Sigmoid colon (tissue), 7 donors: Measurements from ENCODE around the gene HIGD1A. TPM values are rescaled to one million over a fixed set of nuclear protein-coding genes. Genes with fewer than 3 reads are reported as not detected.

ENCODE experiments used
- DNase-seq: peaks from one replicate; pipeline ENCODE4 v3.0.0-alpha.2; 2019
- H3K27ac ChIP-seq, 4 donors: fragments of 200-600 bp; sonication (generic); one replicate each; pipeline ENCODE4 v1.5.1; 2016 to 2019; ENCODE audit warnings: mild to moderate bottlenecking in 1 of 4
- H3K27me3 ChIP-seq, 3 donors: fragments of 200-600 bp; sonication (generic); one replicate each; pipeline ENCODE4 v1.5.1; 2019; ENCODE audit warnings: mild to moderate bottlenecking in 1 of 3
- H3K36me3 ChIP-seq, 4 donors: fragments of 200-600 bp; sonication (generic); one replicate each; pipeline ENCODE4 v1.5.1; 2016 to 2019
- H3K4me1 ChIP-seq, 4 donors: fragments of 200-600 bp; sonication (generic); one replicate each; pipeline ENCODE4 v1.5.1; 2017 to 2019
- H3K4me3 ChIP-seq, 4 donors: fragments of 200-600 bp; sonication (generic); one replicate each; pipeline ENCODE4 v1.5.1; 2017 to 2019; ENCODE audit warnings: mild to moderate bottlenecking in 2 of 4, moderate library complexity in 1 of 4
- H3K9me3 ChIP-seq, 4 donors: fragments of 200-600 bp in 3 of 4; sonication (generic) in 3 of 4; one replicate each; pipeline versions ENCODE4 v1.5.1 to v1.6.1; 2013 to 2019
- EP300 ChIP-seq, 4 donors: sonication (generic); formaldehyde crosslinking; IDR thresholded peaks; one replicate each; pipeline ENCODE4 v1.6.1; 2017; ENCODE audit warnings: antibody characterized with exemption in 4 of 4
- POLR2A ChIP-seq, 2 donors: fragments of 450-650 bp; IDR thresholded peaks; one replicate each; pipeline ENCODE4 v1.6.1; 2016; ENCODE audit warnings: antibody characterized with exemption in 2 of 2, mild to moderate bottlenecking in 2 of 2, moderate library complexity in 2 of 2
- POLR2AphosphoS5 ChIP-seq, 4 donors: sonication (generic); formaldehyde crosslinking; IDR thresholded peaks; one replicate each; pipeline ENCODE4 v1.6.1; 2017; ENCODE audit warnings: antibody characterized with exemption in 4 of 4
- WGBS, 2 donors: extraction: QIAGEN DNeasy Blood & Tissue Kit; methylation state at CpG; one replicate each; pipeline ENCODE4 v1.1.7; 2013; 5-methylcytosine and 5-hydroxymethylcytosine counted together
- intact Hi-C: fragments of 100-400 bp; cut with DNase I; formaldehyde crosslinking; loops from one replicate; pipeline ENCODE4 v1.15.1; 2023
- polyA plus RNA-seq, 3 donors: library from polyadenylated mRNA; stranded (reverse); fragments of 200-250 nt; gene quantifications; one replicate each; pipeline ENCODE4 v1.2.3, GENCODE V29; 2013
- total RNA-seq, 4 donors: library from RNA; depleted of rRNA; stranded (reverse); fragments of >200 nt; gene quantifications; one replicate each; pipeline ENCODE4 v1.1.0, GENCODE V29; 2016
- TF ChIP-seq, protein P1 (sequence below), 4 experiments: fragments of 450-650 bp in 3 of 4; fragments of 200-600 bp in 1 of 4; IDR thresholded peaks; one replicate each; pipeline ENCODE4 v1.5.1; 2016 to 2019; ENCODE audit warnings: antibody characterized with exemption in 4 of 4, mild to moderate bottlenecking in 3 of 4, moderate library complexity in 2 of 4
- donor health status: healthy with polysubstance abuse.
- donor health status: Bipolar disorder and iron deficiency.
- donor health status: healthy.

Gene HIGD1A
- total and polyA plus RNA-seq, 7 donors: 127 to 1,597 (median 272) TPM

DNA sequence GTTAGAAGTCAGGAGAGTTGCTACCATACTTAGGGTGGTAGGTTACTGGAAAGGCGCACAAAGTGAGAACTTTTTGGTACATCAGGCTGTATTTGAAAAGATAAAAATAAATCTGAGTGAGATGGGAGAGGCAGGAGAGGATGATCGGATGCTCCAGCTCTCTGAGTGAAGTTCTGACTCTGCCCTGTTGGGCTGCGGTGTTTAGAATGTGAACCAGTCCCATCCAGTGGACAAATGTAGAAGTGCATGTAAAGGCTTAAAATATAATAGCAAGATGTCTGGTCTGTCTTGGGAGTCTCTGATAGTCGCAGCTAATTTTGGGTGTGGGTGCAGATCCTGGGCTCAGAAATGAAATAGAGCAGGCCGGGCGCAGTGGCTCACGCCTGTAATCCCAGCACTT lies 35.3 kb upstream of the HIGD1A start:
- WGBS, 2 donors: 39 to 46% methylated on average over 7 of the region's 7 CpGs
- intact Hi-C loops: loop anchor here (2.0 kb wide), 2 partner anchors 41 to 59 kb away; no protein-coding TSS in a partner anchor
- Histone ChIP-seq H3K27me3 (no peaks in the 10 kb centered on the region), H3K27ac (no peak overlapping the region), H3K9me3 (no peaks in the 10 kb centered on the region), H3K4me1 (peaks cover 0 to 14% (median 8%) of the 10 kb centered on the region in 4 donors), H3K36me3 (no peaks in the 10 kb centered on the region), H3K4me3 (peak overlapping the region in 1 of 4 donors; percentile 19)
- TF ChIP-seq, protein P1, sequence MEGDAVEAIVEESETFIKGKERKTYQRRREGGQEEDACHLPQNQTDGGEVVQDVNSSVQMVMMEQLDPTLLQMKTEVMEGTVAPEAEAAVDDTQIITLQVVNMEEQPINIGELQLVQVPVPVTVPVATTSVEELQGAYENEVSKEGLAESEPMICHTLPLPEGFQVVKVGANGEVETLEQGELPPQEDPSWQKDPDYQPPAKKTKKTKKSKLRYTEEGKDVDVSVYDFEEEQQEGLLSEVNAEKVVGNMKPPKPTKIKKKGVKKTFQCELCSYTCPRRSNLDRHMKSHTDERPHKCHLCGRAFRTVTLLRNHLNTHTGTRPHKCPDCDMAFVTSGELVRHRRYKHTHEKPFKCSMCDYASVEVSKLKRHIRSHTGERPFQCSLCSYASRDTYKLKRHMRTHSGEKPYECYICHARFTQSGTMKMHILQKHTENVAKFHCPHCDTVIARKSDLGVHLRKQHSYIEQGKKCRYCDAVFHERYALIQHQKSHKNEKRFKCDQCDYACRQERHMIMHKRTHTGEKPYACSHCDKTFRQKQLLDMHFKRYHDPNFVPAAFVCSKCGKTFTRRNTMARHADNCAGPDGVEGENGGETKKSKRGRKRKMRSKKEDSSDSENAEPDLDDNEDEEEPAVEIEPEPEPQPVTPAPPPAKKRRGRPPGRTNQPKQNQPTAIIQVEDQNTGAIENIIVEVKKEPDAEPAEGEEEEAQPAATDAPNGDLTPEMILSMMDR (IDR thresholded peaks at IDR 0.05): peak; percentile 81 to 93 (median 93)
- no peak for TF ChIP-seq POLR2AphosphoS5 (IDR thresholded peaks at IDR 0.05)
- no peak for TF ChIP-seq EP300 (IDR thresholded peaks at IDR 0.05)
- peak; percentile 73 for DNase-seq

DNA sequence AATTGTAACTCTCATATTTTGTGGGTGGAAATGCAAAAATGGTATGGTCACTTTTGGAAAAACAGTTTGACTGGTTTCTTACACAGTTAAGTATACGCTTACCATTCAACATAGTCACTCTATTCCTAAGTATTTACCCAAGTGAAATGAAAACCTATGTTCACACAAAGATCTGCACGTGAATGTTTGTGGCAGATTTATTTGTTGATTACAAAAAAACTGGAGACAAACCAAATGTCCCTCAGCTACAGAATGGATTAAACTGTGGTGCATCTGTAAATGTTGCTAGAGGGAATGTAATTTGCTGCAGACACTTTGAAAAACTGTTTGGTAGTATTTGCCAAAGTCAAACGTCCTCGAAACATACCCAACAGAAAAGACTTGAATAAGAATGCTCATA lies 34.3 kb upstream of the HIGD1A start:
- Histone ChIP-seq H3K9me3 (no peaks in the 10 kb centered on the region), H3K27me3 (no peaks in the 10 kb centered on the region), H3K27ac (no peak overlapping the region), H3K4me3 (no peak overlapping the region), H3K36me3 (no peaks in the 10 kb centered on the region), H3K4me1 (peaks cover 0 to 10% (median 6%) of the 10 kb centered on the region in 4 donors)
- no peak for TF ChIP-seq POLR2A (IDR thresholded peaks at IDR 0.05)
- TF ChIP-seq EP300 (IDR thresholded peaks at IDR 0.05): no peak
- 79 to 82% methylated on average over 4 of the region's 4 CpGs for WGBS, 2 donors
- DNase-seq: no peak
- intact Hi-C loops: loop anchor here (2.0 kb wide), 2 partner anchors 42 to 58 kb away; no protein-coding TSS in a partner anchor

DNA sequence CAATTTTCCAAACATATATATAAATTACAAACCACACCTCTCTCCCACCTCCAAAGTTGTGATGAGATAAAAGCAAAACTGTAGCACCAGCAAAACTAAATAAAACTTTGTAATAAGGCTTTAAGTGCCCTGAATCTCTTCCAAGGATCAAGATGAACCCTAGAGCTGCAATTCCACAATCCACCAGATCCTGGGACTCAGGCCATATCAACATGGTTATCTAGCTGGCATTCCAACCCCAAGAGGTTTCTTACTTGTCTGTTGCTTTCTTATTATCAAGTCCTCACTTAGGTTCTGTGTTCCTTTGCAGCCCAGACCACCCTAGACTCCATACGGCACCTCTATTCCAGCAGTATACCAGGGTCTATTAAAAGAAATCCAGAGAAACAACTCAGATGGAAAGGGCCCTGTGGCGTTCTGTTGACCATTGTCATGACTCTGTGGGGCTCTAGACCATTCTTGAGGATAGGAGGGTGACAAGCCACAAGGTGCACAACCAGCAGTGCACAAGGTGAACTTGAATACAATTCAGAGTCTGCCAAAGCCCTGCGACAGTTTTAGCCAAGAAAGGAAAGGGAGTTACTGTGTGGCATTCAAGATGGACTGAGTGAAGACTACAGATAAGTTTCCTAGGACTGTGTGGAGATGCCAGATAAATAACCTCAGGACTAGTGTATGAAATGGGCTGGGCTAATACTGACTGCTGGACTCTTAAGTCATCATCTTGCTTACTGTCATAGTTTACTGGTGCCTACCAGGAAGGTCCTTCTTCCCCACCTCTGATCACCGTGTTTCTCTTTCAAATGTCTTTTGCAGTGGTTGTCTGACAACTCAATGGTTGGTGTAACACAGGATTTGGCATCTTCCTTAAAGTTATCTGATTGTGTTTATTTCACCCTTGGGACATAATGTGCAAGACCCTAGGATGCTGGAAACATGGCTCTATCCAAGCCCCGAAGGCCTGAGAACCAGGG lies 32.1 kb upstream of the HIGD1A start:
- H3K9me3 ChIP-seq: no peaks in the 10 kb centered on the region
- whole genome bisulfite sequencing, 2 donors: 93 to 95% methylated on average over 5 of the region's 5 CpGs
- H3K36me3 ChIP-seq: no peaks in the 10 kb centered on the region
- H3K4me1 ChIP-seq: peaks cover 0 to 7% (median 2%) of the 10 kb centered on the region in 4 donors
- TF ChIP-seq POLR2AphosphoS5 (IDR thresholded peaks at IDR 0.05): no peak
- TF ChIP-seq POLR2A (IDR thresholded peaks at IDR 0.05): no peak
- TF ChIP-seq, protein P1 (IDR thresholded peaks at IDR 0.05): no peak
- TF ChIP-seq EP300 (IDR thresholded peaks at IDR 0.05): no peak
- no peak overlapping the region for H3K27ac ChIP-seq
- H3K4me3 ChIP-seq: no peak overlapping the region
- no peak for DNase-seq
- intact Hi-C loops: no loop called here
- no peaks in the 10 kb centered on the region for H3K27me3 ChIP-seq

DNA sequence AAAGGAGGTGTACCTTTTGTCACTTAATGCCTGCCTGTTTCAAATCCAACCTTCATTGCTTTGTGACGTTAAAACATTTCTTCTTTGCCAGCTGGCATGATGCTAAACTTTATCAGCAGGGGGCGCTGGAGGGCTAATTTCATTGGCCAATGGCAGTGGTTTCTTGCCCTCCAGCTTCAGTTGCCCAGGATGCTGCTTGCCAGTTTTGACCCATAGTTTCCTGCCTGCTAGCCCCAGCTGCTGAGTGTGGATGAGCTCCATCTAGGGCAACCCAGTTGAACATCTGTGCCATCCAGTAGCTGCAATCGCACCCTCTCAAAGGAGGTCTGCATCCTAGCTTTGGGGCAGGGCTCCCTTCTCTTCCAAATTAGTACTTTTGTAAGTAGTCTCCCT lies 27.0 kb upstream of the HIGD1A start:
- DNase-seq: peak; percentile 79
- intact Hi-C loops: loop anchor here (2.0 to 5.0 kb wide), 2 partner anchors 49 to 249 kb away; partner anchors contain the start of gene SEC22C

More for the DNA sequence above, 27.0 kb upstream of the HIGD1A start:
- 23 to 31% methylated on average over 3 of the region's 3 CpGs for WGBS, 2 donors
- H3K4me1 ChIP-seq: no peaks in the 10 kb centered on the region
- H3K27ac ChIP-seq: no peak overlapping the region
- H3K9me3 ChIP-seq: no peaks in the 10 kb centered on the region
- no peaks in the 10 kb centered on the region for H3K36me3 ChIP-seq
- TF ChIP-seq POLR2AphosphoS5 (IDR thresholded peaks at IDR 0.05): no peak
- TF ChIP-seq, protein P1 (IDR thresholded peaks at IDR 0.05): peak; percentile 19 to 69 (median 58)
- H3K27me3 ChIP-seq: no peaks in the 10 kb centered on the region
- H3K4me3 ChIP-seq: no peak overlapping the region
